C4-2B (cell line): Measurements from ENCODE around the gene BABAM2.

Experiments
- CTCF ChIP-seq: fragments of 450-650 bp; conservative IDR thresholded peaks from 2 replicates; pipeline ENCODE4 v1.5.1; 2017; ENCODE audit warnings: mild to moderate bottlenecking
- ZFX ChIP-seq: fragments of 450-650 bp; IDR thresholded peaks from 2 replicates; pipeline ENCODE4 v1.6.1; 2017

- TF ChIP-seq CTCF = no peak
- TF ChIP-seq ZFX = no peak
Observed at GRCh38 chr2:27993402-27993787, 102.9 kb downstream of the BABAM2 start.
